NOMO-1 treated with DMSO at 0.1 percent for 48 hours (cell line): ENCODE measurements around the gene CROT.

Source experiments
- DNase-seq: peaks from one replicate; lab custom pipeline; 2025; ENCODE audit not compliant: unreplicated experiment; lab: John Stamatoyannopoulos, UW

CROT gene

DNA sequence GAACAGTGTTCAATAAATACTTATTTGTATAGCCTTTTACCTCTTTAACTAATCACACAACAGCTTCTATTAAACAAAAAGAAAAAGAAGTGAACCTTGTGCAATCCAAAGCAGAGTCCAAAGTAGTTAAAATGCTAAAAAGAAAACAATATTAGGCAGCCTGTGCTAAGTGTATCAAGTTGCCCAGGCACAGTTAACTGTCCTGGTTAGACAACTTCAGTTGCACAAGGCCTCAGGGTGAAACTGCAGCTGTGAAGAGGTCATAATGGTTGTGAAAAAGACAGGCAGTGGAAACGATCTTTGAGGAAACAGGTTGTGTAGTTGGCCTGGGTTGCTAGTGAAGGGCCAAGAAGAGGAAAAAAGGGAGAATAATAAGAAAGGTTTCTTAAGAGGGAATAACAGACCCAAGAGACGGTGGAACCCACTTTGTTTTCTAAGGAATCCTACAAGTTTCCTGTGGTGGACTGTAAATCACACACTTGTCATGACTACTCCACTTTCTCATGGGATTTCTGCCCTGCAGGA is 6.0 kb upstream of the CROT start:
- DNase-seq: peak; percentile 13

- no peak for DNase-seq
Observed at GRCh38 chr7:87341441-87341840, 4.0 kb upstream of the CROT start.

- DNase-seq: no peak
Observed at GRCh38 chr7:87342231-87342630, 3.2 kb upstream of the CROT start.

GRCh38 chr7:87344446-87344845 is 1.0 kb upstream of the CROT start:
- peak; percentile 33 for DNase-seq

GRCh38 chr7:87345962-87346371 is 503 bp downstream of the CROT start:
- DNase-seq: no peak

- no peak for DNase-seq
Observed at GRCh38 chr7:87347207-87347606, 1.7 kb downstream of the CROT start.

DNA sequence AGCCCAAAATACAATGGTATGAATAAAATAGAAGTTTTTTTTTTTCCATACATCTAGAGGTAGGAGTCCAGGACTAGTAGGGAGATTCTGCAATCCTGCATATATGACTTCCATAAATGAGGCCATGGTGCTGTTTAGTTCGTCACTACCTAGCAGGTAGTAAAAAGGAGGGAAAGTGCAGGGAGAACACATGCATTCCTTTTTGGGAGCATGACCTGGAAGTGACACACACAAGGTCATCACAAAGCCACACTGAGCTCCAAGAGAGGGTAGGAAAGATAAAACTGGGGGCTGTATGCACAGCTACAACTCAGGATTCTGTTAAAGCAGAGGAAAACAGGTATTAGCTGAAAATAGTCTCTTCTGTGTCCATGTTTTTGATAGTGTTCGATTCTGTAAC is 2.2 kb downstream of the CROT start:
- DNase-seq: no peak

DNA sequence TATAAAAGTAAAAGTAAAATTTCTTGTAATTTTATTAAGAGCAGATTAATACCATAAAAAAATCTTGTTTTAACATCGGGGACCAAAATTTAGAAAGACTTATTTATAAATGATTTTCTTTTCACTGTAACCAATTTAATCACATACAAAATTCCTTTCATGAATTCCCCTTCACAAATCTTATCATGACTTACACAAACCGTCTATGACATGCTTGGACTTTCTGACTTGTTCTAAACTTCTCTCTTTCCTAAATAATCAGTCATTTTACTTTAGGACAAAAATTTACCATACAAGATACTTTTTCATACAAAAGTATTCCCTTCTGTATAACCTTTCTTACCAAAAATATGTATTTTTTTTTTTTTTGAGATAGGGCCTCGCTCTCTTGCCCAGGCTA is 9.3 kb downstream of the CROT start:
- no peak for DNase-seq

DNA sequence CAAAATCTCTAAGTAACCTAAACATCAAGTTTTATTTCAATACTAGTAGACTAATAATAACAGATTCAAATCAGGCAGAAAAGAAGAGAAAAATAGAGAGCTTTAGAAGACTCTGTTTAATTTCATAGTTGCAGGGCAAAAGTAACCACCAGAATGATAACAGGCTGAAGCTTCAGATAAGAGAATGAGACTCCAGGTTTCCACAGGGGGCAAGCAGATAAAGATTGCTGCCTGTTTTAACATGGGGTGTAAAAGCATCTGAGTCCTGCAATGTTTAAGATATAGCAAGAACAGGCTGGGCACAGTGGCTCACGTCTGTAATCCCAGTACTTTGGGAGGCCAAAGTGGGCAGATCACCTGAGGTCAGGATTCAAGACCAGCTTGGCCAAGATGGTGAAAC is 11.0 kb downstream of the CROT start:
- no peak for DNase-seq

GRCh38 chr7:87359366-87359765 is 13.9 kb downstream of the CROT start:
- DNase-seq: no peak

DNA sequence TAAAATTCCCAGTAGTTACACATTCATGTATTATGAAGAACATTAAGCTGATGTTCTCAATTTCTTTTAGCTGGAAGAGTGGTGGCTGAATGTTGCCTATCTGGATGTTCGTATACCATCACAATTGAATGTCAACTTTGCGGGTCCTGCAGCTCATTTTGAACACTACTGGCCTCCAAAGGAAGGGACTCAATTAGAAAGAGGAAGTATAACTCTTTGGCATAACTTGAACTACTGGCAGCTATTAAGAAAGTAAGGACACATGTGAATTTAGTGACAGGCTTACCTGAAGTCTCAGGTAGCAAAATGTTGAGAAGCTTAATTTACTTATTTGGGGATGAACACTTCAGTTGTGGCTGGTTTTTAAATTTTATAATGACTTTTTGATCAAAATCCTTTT is 15.9 kb downstream of the CROT start:
- peak; percentile 33 for DNase-seq

DNA sequence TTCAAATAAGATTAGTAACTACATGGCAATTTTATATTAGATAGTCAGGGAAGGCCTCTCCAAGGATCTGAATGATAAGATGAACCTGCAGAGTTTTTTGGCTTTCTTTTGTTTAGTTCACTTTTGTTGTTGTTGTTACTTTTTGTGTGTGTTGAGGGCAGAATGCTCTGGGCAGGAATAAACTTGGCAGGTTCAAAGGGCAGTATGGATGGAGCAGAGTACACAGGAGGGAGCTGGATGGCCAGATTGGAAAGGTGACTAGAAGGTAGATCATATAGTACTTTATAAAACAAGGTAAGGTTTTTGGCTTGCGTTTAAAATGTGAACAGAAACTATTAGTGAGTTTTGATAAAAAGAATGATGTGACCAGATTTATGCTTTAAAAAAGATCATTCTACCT is 17.9 kb downstream of the CROT start:
- no peak for DNase-seq

GRCh38 chr7:87364246-87364645 is 18.8 kb downstream of the CROT start:
- no peak for DNase-seq

GRCh38 chr7:87369216-87369615 is 23.8 kb downstream of the CROT start:
- DNase-seq: no peak

DNA sequence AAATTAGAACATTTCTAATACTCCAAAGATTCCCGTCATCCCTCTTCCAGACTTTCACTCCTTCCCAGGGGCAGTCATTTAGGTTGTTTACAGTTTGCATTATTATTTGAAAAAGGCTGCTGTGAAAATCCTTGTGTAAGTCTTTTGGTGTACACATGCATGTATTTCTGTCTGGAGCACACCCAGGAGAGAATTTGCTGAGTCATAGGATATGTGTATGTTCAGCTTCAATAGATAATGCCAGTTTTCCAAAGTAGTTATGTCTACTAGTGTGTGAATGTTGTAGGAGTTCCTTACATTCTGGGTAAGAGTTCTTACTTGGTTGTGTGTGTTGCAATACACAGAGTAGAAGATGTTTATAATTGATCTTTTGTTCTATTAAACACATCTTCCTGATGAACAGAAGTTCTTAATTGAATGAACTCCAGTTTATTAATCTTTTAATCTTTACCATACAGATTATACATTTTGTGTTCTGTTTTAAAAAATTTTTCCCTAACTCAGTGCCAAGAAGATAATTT is 25.3 kb downstream of the CROT start:
- no peak for DNase-seq

DNA sequence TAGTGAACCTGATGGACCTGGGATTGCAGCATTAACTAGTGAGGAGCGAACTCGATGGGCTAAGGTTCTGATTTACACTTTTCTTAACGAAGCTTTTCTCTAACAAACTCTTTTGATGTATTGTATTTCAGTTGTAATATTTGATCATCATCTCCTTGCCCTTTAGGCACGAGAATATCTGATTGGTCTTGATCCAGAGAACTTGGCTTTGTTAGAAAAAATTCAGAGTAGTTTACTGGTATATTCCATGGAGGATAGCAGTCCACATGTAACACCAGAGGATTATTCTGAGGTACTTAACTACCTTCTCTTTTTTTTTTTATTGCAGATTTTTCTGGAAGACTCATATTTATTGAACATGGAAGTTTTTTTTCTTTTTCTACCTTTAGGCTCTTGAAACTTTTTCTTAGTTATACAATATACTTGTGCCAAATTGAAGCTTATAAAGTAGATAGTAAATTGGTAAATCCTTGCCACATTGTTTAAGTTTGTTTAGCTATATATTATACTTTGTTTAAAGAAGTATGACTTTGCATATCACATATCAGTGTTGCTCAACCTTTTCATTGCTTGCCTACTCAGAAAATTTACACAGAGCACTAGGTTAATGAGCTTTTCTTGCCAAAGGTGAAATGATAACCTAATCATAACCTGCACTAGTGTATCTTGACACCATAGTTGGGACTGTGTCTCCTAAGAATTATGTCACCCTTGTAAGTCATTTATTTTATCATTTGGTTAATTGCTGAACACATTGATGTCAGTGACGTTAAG is 30.4 kb downstream of the CROT start:
- no peak for DNase-seq

DNA sequence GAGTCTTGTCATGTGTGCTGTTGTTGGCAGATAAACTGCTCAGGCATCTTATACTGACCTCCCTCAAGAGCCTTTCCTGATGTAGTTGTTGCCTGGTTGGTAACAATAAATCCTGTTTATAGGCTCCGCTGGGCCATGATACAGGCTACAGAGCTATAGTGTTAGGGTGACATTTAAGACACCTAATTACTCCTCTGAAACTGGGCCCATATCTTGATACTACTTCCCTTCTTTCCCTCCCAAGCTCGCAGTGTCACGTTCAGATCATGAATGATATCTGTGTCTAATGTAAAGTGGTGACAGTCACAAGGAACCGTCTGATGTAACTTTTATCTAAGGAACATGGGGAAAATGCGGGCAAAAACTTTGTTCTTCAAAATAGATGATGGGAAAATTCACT is 35.4 kb downstream of the CROT start:
- DNase-seq: no peak

DNA sequence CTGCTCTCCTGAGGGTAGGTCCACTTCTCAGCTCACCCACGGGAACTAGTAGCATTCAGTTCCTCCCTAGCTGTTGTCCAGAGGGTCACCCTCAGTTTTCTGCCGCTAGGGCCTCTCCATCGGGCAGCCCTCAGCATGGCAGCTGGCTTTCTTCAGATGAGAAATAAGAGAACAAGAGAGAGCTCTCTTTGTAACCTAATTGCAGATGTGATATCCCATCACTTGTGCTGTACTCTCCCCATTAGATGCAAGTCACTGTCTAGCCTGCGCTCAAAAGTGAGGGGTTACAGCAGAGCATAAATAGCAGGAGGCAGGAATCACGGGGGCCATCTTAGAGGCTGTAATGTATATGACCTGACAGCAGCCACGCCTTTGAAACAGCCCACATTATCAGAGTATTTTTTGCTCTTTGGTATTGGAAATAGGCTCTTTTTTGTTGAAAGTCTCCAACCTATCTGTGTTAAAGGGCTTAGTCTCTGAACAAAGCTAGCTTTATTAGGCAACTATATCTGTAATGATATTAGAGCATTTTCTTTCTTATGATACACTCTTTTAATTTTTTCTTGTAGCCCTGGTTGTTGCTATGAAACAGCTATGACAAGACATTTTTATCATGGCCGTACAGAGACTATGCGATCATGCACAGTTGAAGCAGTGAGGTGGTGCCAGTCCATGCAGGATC is 45.7 kb downstream of the CROT start:
- DNase-seq: no peak

DNA sequence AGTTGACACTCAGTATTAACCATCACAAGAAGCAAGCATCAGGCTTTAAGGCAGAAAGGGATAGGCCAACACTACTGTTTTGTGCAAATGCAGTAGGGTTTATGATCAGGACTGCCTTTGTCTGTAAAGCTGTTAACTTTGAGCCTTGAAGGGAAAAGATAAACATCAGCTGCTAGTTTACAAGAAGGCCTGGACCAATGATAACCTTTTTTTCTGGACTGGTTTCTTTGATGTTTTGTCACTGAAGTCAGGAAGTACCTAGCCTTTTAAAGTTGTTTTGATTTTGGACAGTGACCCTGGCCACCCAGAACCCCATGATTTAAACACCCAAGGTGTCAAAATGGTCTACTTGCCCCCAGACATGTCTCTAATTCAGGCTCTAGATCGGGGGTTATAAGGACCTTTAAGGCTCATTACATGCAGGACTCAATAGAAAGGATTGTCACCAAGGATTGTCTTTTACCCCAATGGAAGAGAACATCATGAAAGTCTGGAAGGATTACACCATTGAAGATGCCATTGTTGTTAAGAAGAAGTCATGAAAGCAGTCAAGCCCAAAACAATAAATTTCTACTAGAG is 50.1 kb downstream of the CROT start:
- DNase-seq: no peak

GRCh38 chr7:87398446-87398845 is 53.0 kb downstream of the CROT start:
- no peak for DNase-seq

DNA sequence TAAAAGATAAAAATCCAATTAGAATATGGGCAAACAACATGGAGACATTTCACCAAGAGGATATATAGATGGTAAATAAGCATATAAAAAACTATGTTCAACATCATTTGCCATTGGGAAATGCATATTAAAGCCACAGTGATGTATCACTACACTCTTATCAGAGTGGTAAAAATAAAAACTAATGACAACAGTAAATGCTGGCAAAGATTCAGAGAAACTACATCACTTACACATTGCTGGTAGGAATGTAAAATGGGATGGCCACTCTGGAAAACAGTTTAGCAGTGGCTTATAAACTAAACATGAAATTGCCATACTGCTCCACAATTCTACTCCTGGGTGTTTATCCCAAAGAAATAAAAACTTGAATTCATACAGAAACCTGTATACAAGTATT is 59.2 kb downstream of the CROT start:
- no peak for DNase-seq

DNA sequence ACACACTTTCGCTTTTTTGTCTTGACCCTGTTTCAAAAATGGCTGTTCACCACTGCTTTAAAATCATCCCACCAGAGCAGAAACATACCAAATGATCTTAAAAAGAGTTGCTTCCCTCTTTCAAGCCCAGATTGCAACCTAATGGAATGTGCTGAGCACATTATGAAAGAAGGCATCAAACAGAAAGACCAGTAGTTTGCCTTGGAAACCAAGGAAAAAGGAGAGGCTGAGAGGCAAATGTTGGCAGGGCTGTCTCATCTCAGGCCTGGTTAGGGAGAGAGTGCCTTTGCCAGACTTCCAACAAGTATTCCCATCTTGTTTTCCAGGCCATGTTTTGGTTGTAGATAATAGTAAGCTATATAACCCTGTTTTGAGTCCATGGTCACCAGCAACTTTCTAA is 65.7 kb downstream of the CROT start:
- no peak for DNase-seq
